Retinal pigment epithelial cell (primary cell): ENCODE data around the gene ELMO1.

Experiments
- DNase-seq: peaks from one replicate; pipeline ENCODE4 v3.0.0-alpha.2; 2010; ENCODE audit warnings: low read depth
- H3K4me3 ChIP-seq: 2 replicates; pipeline ENCODE4 v1.5.1; 2011; ENCODE audit warnings: mild to moderate bottlenecking, low read length, control low read depth, moderate library complexity
- TF ChIP-seq, protein P1 (sequence below): conservative IDR thresholded peaks from 2 replicates; pipeline ENCODE4 v1.5.1; 2011; ENCODE audit warnings: low read depth, low read length, control low read depth, inconsistent platforms

ELMO1 gene

DNA sequence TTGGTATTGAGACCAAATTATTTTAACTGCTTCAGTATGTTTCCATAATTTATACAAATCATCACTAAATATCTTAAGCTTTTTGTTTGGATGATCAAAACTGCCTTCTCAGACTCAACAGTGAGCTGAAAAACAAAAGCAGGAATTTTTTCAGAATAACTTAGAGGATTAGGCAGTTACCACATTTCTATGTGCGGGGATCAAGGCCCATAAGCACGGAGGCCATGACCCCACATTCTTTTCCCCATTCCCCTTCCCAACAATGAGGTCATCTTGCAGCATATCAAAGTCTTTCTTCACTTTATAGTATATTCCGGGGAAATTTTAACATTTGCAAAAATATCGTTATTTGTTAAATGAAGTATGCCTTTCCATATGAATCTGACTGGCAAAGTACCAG lies 125.8 kb downstream of the ELMO1 start:
- TF ChIP-seq, protein P1, sequence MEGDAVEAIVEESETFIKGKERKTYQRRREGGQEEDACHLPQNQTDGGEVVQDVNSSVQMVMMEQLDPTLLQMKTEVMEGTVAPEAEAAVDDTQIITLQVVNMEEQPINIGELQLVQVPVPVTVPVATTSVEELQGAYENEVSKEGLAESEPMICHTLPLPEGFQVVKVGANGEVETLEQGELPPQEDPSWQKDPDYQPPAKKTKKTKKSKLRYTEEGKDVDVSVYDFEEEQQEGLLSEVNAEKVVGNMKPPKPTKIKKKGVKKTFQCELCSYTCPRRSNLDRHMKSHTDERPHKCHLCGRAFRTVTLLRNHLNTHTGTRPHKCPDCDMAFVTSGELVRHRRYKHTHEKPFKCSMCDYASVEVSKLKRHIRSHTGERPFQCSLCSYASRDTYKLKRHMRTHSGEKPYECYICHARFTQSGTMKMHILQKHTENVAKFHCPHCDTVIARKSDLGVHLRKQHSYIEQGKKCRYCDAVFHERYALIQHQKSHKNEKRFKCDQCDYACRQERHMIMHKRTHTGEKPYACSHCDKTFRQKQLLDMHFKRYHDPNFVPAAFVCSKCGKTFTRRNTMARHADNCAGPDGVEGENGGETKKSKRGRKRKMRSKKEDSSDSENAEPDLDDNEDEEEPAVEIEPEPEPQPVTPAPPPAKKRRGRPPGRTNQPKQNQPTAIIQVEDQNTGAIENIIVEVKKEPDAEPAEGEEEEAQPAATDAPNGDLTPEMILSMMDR = no peak
- peak; percentile 66 for DNase-seq
- no peak overlapping the region for H3K4me3 ChIP-seq

DNA sequence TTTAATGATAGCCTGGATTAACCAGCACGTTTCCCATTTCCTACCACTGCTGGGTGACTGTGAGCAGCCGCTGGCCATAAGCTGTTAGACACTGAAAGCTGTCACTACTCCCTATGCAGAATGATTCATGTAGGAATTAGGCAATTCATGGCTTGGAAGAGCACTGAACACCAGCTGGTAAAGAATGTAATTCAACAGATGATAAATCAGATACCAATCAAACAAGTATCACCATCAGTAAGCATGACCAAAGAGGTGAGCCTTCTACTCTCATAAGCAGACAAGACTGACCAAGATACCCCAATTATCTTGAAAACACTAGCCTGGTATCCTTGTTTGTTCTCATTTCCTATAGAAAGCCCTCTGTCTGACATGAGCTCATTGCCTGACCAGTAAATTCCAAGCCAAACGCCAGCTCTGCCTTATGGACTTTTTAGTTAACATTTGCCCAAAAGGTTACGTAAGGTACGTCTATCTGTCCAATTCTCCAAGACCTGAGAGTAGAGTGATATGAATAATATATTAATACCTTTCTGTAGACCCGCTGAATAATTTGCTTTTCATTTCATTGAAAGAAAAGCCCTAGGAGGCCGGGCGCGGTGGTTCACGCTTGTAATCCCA lies 127.7 kb downstream of the ELMO1 start:
- no peak for DNase-seq
- TF ChIP-seq, protein P1 = no peak
- no peak overlapping the region for H3K4me3 ChIP-seq

DNA sequence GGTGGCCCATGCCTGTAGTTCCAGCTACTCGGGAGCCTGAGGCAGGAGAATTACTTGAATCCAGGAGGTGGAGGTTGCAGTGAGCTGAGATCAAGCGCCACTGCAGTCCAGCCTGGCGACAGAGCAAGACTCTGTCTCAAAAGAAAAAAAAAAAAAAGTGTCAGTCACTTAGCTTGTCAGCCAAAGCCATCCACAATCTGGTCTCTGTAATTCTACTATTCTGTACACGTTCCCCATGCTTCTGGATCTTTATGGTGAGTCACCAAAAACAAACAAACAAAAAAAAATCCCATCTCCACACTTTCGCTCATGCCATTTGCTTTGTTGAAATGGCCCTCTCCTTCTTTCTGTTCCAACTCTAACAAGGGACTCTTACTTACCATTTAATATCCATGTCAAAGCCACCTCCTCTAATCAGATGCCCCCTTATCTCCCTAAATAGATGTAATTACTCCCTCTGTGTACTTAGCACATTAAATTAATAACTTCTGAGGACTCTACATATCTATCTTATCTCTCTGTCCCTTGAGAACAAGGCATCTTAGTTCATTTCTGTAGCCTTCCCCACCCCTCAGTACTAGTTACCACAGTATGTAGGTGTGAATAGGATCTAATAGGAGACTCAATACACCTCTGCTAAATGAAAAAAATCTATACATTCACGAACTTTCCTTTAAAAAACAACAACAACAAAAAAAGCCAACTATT lies 128.4 kb downstream of the ELMO1 start:
- TF ChIP-seq, protein P1 = no peak
- no peak overlapping the region for H3K4me3 ChIP-seq
- DNase-seq = no peak

DNA sequence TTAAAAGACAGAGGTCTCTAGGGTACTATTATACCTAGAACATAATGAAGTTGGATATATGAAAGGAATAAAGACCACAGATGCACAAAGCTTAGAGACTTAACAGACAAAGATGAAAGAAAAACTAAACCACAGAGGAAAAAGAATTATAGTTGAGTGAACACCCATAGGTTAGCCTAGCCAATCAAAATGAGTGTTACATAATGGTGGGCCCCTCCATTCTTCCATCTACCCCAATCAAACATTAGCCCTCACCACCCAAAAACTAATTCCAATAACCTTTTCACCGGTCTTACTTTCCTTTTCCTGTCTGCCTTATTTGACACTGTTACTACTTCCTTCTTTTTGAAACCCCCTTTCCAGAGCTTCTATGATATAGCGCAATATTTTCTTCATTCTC lies 130.1 kb downstream of the ELMO1 start:
- no peak overlapping the region for H3K4me3 ChIP-seq
- TF ChIP-seq, protein P1 = no peak
- DNase-seq = no peak

- DNase-seq = no peak
- TF ChIP-seq, protein P1 = no peak
- no peak overlapping the region for H3K4me3 ChIP-seq
These were observed 132.6 kb downstream of the ELMO1 start for GRCh38 chr7:37315772-37316715.

DNA sequence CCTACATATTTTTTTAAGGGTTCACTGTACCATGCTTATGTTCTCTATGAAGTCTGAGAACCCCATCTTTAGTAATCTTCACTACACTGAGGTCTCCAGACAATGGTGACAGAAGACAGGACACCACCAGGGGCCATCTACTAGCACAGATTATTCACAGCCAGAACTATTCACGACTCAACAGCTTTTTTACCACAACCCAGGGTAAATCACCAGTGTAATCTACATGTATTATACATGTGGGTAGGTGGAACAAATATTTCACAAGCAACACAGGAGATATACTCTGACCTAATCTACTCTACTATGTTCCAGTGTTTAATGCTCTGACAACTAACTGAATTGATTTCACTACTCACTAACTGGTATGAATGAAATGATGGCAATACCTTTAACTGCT lies 136.1 kb downstream of the ELMO1 start:
- no peak for DNase-seq
- TF ChIP-seq, protein P1 = no peak

More for the DNA sequence above, 136.1 kb downstream of the ELMO1 start:
- H3K4me3 ChIP-seq = no peak overlapping the region
